PC-9 (cell line): ENCODE results near the gene ERBB4. TPM values are rescaled to one million over a fixed set of nuclear protein-coding genes. Genes with fewer than 3 reads are reported as not detected.

ENCODE experiments used
- BruUV-seq: library from RNA; stranded (reverse); fragments of 400-500 nt; replicated peaks from 2 replicates; lab custom pipeline; 2021; lab: Mats Ljungman, UMichigan
- CTCF ChIA-PET: fragments of 300-600 bp; sonication (Branson Sonifier 250); formaldehyde crosslinking; loops from one replicate; lab custom pipeline; 2022; ENCODE audit warnings: antibody characterized with exemption; lab: Charles Lee
- POLR2A ChIA-PET: fragments of 300-600 bp; sonication (Branson Sonifier 250); formaldehyde crosslinking; loops from one replicate; lab custom pipeline; 2022; ENCODE audit warnings: antibody characterized with exemption; ENCODE audit not compliant: unreplicated experiment; lab: Charles Lee
- DNase-seq, 2 experiments: peaks; one replicate each; pipeline versions ENCODE4 v3.0.0 to v3.0.0-alpha.2; 2015 to 2022; ENCODE audit warnings: mixed read lengths in 1 of 2
- H2AFZ ChIP-seq: fragments of 200-600 bp; sonication (generic); 2 replicates; pipeline ENCODE4 v1.8.1; 2017; ENCODE audit warnings: antibody characterized with exemption
- H3F3A ChIP-seq: fragments of 200-600 bp; sonication (generic); 2 replicates; pipeline ENCODE4 v1.8.1; 2017; ENCODE audit warnings: antibody characterized with exemption, mild to moderate bottlenecking, low read depth; ENCODE audit not compliant: insufficient read depth
- H3K27ac ChIP-seq: fragments of 200-600 bp; sonication (generic); 2 replicates; pipeline ENCODE4 v1.6.1; 2016; ENCODE audit warnings: mixed run types
- H3K27me3 ChIP-seq: fragments of 200-600 bp; sonication (generic); 2 replicates; pipeline ENCODE4 v1.6.1; 2016; ENCODE audit warnings: low read depth, mixed run types; ENCODE audit not compliant: insufficient read depth
- H3K36me3 ChIP-seq: fragments of 200-600 bp; sonication (generic); 2 replicates; pipeline ENCODE4 v1.6.1; 2016; ENCODE audit warnings: low read depth, mixed run types
- H3K4me1 ChIP-seq: fragments of 200-600 bp; sonication (generic); replicated peaks from 2 replicates; pipeline ENCODE4 v1.6.1; 2016; ENCODE audit warnings: mixed run types; ENCODE audit not compliant: insufficient read depth
- H3K4me2 ChIP-seq: fragments of 200-600 bp; sonication (generic); 2 replicates; pipeline ENCODE4 v1.6.1; 2017; ENCODE audit warnings: mixed run types
- H3K4me3 ChIP-seq: fragments of 200-600 bp; sonication (generic); 2 replicates; pipeline ENCODE4 v1.6.1; 2016; ENCODE audit warnings: mixed run types
- H3K79me2 ChIP-seq: fragments of 200-600 bp; sonication (generic); 2 replicates; pipeline ENCODE4 v1.6.1; 2017; ENCODE audit warnings: low read depth, mixed run types
- H3K9me2 ChIP-seq: fragments of 200-600 bp; sonication (generic); 2 replicates; pipeline ENCODE4 v1.8.1; 2017; ENCODE audit warnings: mild to moderate bottlenecking; ENCODE audit not compliant: insufficient read depth
- H3K9me3 ChIP-seq: fragments of 200-600 bp; sonication (generic); 2 replicates; pipeline ENCODE4 v1.8.1; 2016; ENCODE audit warnings: low read depth; ENCODE audit not compliant: insufficient read depth
- H4K20me1 ChIP-seq: fragments of 200-600 bp; sonication (generic); 2 replicates; pipeline ENCODE4 v1.8.1; 2017; ENCODE audit not compliant: insufficient read depth
- CTCF ChIP-seq: fragments of 200-600 bp; sonication (generic); conservative IDR thresholded peaks from 2 replicates; pipeline ENCODE4 v1.6.1; 2017; ENCODE audit warnings: mixed run types, antibody characterized with exemption, mild to moderate bottlenecking, moderate library complexity
- EZH2 ChIP-seq: fragments of 200-600 bp; sonication (generic); IDR thresholded peaks from 2 replicates; pipeline ENCODE4 v1.8.0; 2017; ENCODE audit warnings: antibody characterized with exemption, low read depth
- intact Hi-C: fragments of 100-400 bp; cut with micrococcal nuclease; formaldehyde crosslinking; loops from one replicate; pipeline ENCODE4 v1.10.0; 2022; ENCODE audit not compliant: unreplicated experiment
- total RNA-seq: library from RNA; stranded (reverse); gene quantifications from 2 replicates; pipeline ENCODE4 v1.2.3, GENCODE V29; 2021

ERBB4 gene
- total RNA-seq, 1 experiment from 2014 or later = not detected

- no peaks in the 10 kb centered on the region for H3K27me3 ChIP-seq
- no peak for DNase-seq
- no peak overlapping the region for H3K4me3 ChIP-seq
- H3K36me3 ChIP-seq = no peaks in the 10 kb centered on the region
- no peak overlapping the region for H3K4me2 ChIP-seq
- no peaks in the 10 kb centered on the region for H3K79me2 ChIP-seq
- intact Hi-C loops = no loop called here
- ChIA-PET CTCF (no interaction called here), POLR2A (no interaction called here)
- H3K4me1 ChIP-seq = no peaks in the 10 kb centered on the region
- BruUV-seq = no TSS peak
- no peaks in the 10 kb centered on the region for H3F3A ChIP-seq
- no peaks in the 10 kb centered on the region for H4K20me1 ChIP-seq
- TF ChIP-seq EZH2 = no peak
- TF ChIP-seq CTCF = no peak
- no peak overlapping the region for H3K27ac ChIP-seq
- H3K9me2 ChIP-seq = no peaks in the 10 kb centered on the region
- H3K9me3 ChIP-seq = no peaks in the 10 kb centered on the region
- H2AFZ ChIP-seq = no peak overlapping the region
Measured at GRCh38 chr2:211741966-211742365, 796.6 kb downstream of the ERBB4 start.

GRCh38 chr2:211737282-211737681 lies 801.3 kb downstream of the ERBB4 start:
- no peak overlapping the region for H3K4me2 ChIP-seq
- intact Hi-C loops = no loop called here
- POLR2A ChIA-PET = no interaction called here
- no peaks in the 10 kb centered on the region for H3K27me3 ChIP-seq
- CTCF ChIA-PET = no interaction called here
- no peaks in the 10 kb centered on the region for H3F3A ChIP-seq
- TF ChIP-seq EZH2 (no peak), CTCF (no peak)
- no peaks in the 10 kb centered on the region for H3K4me1 ChIP-seq
- no peak for DNase-seq
- H3K9me3 ChIP-seq = no peaks in the 10 kb centered on the region
- no peaks in the 10 kb centered on the region for H4K20me1 ChIP-seq
- H3K9me2 ChIP-seq = no peaks in the 10 kb centered on the region
- H3K4me3 ChIP-seq = no peak overlapping the region
- no peak overlapping the region for H3K27ac ChIP-seq
- H2AFZ ChIP-seq = no peak overlapping the region
- no TSS peak for BruUV-seq
- no peaks in the 10 kb centered on the region for H3K79me2 ChIP-seq
- H3K36me3 ChIP-seq = no peaks in the 10 kb centered on the region

- H3K27me3 ChIP-seq = no peaks in the 10 kb centered on the region
- no peaks in the 10 kb centered on the region for H3F3A ChIP-seq
- no peak overlapping the region for H3K27ac ChIP-seq
- H3K4me1 ChIP-seq = no peaks in the 10 kb centered on the region
- H3K9me2 ChIP-seq = no peaks in the 10 kb centered on the region
- ChIA-PET POLR2A (no interaction called here), CTCF (interaction anchor here (0.5 kb wide), 1 partner anchor 1336 kb away, joined by 3 read pairs; no protein-coding TSS in a partner anchor)
- H4K20me1 ChIP-seq = no peaks in the 10 kb centered on the region
- no peaks in the 10 kb centered on the region for H3K36me3 ChIP-seq
- DNase-seq = no peak
- TF ChIP-seq EZH2 (no peak), CTCF (no peak)
- H2AFZ ChIP-seq = no peak overlapping the region
- no peak overlapping the region for H3K4me3 ChIP-seq
- intact Hi-C loops = no loop called here
- H3K4me2 ChIP-seq = no peak overlapping the region
- no peaks in the 10 kb centered on the region for H3K9me3 ChIP-seq
- no TSS peak for BruUV-seq
- H3K79me2 ChIP-seq = no peaks in the 10 kb centered on the region
Measured at GRCh38 chr2:211730215-211730614, 808.4 kb downstream of the ERBB4 start.
